ENCODE measurements around the gene CPED1.

DNA sequence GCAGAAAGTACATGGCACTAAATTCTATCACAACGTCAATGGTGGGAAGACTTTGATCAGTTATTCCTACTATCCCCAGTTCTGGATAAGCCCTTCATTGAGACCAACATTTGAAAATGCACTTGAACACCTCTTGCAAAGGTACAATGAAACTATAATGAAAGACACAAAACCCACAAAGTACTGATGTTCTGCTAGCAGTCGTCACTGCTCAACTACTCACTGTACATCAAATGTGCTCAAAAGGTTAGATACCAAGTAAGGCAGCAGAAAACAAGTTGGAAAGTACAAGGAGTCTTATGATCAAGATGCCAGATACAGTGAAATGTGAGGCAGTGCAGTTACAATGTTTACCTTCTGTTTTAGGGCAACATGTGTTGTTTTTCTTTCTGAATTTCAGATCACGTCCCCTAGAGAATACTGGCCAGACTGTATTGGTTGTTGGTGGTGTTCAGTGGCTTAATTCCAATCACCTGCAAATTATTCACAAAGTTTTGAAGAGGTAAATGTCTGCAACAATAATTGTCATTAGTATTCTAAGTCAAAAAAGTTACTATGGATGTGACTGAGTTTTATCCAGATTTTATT lies 277.9 kb downstream of the CPED1 start:
- TF ChIP-seq, protein P1, sequence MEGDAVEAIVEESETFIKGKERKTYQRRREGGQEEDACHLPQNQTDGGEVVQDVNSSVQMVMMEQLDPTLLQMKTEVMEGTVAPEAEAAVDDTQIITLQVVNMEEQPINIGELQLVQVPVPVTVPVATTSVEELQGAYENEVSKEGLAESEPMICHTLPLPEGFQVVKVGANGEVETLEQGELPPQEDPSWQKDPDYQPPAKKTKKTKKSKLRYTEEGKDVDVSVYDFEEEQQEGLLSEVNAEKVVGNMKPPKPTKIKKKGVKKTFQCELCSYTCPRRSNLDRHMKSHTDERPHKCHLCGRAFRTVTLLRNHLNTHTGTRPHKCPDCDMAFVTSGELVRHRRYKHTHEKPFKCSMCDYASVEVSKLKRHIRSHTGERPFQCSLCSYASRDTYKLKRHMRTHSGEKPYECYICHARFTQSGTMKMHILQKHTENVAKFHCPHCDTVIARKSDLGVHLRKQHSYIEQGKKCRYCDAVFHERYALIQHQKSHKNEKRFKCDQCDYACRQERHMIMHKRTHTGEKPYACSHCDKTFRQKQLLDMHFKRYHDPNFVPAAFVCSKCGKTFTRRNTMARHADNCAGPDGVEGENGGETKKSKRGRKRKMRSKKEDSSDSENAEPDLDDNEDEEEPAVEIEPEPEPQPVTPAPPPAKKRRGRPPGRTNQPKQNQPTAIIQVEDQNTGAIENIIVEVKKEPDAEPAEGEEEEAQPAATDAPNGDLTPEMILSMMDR (IDR thresholded peaks at IDR 0.05) = no peak
- TF ChIP-seq EP300 (IDR thresholded peaks at IDR 0.05) = no peak

Data from upper lobe of left lung (tissue), 4 donors.